ENCODE results near the gene TEX14.

The TEX14 gene, protein sequence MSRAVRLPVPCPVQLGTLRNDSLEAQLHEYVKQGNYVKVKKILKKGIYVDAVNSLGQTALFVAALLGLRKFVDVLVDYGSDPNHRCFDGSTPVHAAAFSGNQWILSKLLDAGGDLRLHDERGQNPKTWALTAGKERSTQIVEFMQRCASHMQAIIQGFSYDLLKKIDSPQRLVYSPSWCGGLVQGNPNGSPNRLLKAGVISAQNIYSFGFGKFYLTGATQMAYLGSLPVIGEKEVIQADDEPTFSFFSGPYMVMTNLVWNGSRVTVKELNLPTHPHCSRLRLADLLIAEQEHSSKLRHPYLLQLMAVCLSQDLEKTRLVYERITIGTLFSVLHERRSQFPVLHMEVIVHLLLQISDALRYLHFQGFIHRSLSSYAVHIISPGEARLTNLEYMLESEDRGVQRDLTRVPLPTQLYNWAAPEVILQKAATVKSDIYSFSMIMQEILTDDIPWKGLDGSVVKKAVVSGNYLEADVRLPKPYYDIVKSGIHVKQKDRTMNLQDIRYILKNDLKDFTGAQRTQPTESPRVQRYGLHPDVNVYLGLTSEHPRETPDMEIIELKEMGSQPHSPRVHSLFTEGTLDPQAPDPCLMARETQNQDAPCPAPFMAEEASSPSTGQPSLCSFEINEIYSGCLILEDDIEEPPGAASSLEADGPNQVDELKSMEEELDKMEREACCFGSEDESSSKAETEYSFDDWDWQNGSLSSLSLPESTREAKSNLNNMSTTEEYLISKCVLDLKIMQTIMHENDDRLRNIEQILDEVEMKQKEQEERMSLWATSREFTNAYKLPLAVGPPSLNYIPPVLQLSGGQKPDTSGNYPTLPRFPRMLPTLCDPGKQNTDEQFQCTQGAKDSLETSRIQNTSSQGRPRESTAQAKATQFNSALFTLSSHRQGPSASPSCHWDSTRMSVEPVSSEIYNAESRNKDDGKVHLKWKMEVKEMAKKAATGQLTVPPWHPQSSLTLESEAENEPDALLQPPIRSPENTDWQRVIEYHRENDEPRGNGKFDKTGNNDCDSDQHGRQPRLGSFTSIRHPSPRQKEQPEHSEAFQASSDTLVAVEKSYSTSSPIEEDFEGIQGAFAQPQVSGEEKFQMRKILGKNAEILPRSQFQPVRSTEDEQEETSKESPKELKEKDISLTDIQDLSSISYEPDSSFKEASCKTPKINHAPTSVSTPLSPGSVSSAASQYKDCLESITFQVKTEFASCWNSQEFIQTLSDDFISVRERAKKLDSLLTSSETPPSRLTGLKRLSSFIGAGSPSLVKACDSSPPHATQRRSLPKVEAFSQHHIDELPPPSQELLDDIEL (N-terminal part only)

DNA sequence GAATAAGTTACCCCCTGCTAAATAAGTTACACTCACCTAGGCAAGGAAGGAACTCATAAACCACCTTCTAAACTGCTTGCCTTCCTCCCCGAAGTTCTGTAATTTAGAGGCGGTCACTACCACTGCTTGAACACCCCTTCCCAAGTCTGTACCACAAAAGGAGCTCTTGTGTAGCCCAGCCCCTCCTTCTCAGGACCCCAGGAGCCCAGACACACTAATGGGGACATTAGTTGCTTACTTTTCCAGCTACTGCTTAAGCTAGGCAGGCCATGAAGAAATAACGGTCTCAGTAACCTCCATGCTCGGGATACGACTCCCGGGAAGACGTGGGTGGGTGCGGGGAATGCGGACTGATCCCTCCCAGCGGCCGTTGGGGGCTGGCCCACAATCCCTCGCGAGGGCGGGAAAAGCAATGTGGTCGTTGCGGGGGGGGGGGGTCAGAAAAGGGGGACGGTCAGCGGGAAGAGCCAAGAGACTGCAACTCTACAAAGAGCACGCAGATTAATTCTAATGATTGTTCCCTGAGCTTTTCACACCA is at the start of gene TEX14:
TSS of gene TEX14 (minus strand) at position 345 of the 538 bp plus-strand sequence. CDS start 40,044 bp downstream, outside the sequence.
- DNase-seq, result no peak

DNA sequence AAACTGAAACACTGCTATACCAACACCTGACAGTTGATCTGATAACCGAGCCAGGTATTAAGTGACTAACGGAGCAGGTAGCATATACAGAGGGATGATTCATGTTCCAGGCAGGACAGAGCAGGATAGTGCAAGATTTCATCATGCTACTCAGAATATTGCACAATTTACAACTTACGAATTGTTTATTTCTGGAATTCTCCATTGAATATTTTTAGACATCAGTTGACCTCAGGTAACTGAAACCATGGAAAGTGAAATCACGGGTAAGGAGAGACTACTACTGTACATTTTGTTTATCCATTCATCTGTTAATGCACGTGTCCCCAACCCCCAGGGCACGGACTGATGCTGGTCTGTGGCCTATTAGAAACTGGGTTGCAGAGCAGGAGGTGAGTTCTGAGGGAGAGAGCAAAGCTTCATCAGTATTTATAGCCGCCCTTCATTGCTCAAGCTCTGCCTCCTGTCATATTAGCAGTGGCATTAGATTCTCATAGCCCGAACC is 49.3 kb upstream of the TEX14 start:
- DNase-seq, result no peak

DNA sequence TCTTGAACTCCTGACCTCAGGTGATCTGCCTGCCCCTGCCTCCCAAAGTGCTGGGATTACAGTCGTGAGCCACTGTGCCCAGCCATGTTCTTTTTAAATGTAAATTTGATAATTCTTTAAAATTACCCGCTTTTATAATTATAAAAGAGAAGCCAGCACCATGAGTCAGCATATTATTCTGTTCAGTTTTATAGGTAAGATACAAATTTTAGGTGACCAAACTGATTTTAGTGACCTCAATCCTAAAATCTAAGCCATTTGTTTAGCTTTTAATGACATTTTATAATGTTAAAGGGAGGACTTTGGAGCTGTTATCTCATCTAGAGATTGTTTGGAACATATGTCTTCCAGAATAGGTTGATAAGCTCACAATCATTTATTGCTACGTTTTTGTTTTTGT is 43.0 kb upstream of the TEX14 start:
- DNase-seq, result no peak

GRCh38 chr17:58734040-58734439 is 42.2 kb upstream of the TEX14 start:
- no peak for DNase-seq

DNA sequence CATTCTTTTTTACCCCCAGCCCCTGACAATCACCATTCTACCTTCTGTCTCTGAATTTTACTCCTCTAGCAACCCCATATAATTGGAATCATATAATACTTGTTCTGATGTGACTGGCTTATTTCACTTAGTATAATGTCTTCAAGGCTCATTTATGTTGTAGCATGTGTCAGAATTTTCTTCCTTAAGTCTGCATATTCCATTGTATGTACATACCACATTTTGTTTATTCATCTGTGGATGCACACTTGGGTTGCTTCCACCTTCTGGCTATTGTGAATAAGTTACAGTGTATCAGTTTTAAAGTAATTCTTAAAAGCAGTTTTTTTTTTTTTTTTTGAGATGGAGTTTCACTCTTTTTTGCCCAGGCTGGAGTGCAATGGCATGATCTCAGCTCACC is 39.1 kb upstream of the TEX14 start:
- DNase-seq, result no peak

DNA sequence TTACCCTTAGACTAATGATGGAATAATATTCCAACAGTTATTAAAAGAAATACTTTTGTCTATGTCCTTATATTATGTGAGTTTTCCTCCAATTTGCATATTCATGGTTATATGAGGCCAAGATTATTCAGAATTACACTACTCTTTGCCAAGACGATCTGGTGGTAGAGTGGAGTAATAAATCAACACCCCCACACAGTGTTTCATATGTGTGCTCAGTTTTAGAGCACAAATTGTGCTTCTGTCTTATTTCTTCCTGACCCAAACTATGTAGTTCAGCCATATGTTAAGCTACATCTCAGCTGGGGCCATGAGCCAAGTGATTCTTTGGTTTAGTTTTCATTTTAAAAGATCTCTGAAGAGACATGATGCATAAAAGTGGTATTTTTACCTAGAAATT is 37.0 kb upstream of the TEX14 start:
- no peak for DNase-seq

- DNase-seq, result no peak
Observed at GRCh38 chr17:58722696-58723095, 30.9 kb upstream of the TEX14 start.

GRCh38 chr17:58722274-58722673 is 30.4 kb upstream of the TEX14 start:
- DNase-seq, result no peak

DNA sequence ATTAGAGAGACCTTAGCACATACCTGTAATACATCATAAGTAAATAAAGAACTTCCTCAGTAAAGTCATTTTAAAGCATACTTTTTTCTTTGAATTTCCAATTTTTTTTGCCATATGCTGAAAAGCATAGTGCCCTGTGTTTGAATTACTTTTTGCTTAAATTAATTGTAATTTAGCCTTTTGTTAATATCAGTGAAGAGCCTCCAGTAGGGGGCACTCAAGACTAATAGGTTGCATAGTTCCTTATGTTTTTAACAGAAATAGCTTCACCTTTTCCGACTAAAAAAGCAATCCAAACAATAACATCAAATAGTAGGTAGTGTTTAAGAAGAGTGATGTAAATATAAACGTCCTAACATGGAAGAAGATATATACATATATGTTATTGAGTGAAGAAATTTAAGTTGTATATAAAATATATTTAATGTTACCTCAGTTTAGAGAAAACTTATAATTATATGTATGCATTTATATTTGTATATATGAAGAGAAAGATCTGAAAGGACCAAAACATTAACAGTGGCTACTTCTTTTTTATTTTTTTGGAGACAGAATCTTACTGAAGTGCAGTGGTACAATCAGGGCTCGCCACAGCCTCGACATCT is 19.2 kb upstream of the TEX14 start:
- peak; percentile 57 for DNase-seq

DNA sequence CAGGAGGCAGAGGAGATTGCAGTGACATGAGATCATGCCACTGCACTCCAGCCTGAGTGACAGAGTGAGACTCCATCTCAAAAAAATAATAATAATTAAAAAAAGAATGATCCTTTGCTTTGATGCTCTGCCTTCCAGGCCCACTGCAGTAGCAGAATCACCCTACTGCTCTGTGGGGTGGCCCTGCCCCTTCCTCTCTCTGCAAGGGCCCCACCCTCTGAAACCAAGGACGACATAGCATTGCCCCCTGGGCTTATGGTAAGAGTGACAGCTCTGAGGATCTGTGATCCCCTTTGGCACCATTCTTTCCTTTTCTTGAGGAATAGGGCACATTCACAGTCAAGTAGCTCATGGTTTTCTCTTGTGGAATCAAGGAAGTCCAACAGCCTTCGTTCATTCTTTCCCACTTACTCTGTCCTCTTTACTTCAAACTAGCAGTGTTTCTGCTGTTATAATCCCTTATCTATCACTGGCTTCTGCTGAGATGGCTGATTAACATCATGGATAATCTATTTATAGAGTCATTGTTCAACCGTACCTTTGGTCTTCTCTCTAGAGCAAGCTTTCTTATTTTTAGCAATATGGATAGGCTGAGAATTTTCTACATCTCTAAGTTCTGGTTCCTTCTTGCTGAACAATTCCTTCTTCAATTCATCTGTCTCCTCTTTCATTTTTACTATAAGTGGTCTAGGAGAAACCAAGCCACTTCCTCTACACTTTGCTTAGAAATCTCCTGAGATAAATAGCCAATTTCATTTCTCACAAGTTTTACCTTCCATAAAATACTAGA is 14.7 kb upstream of the TEX14 start:
- DNase-seq, result peak; percentile 58

GRCh38 chr17:58703916-58704286 is 12.1 kb upstream of the TEX14 start:
- no peak for DNase-seq

DNA sequence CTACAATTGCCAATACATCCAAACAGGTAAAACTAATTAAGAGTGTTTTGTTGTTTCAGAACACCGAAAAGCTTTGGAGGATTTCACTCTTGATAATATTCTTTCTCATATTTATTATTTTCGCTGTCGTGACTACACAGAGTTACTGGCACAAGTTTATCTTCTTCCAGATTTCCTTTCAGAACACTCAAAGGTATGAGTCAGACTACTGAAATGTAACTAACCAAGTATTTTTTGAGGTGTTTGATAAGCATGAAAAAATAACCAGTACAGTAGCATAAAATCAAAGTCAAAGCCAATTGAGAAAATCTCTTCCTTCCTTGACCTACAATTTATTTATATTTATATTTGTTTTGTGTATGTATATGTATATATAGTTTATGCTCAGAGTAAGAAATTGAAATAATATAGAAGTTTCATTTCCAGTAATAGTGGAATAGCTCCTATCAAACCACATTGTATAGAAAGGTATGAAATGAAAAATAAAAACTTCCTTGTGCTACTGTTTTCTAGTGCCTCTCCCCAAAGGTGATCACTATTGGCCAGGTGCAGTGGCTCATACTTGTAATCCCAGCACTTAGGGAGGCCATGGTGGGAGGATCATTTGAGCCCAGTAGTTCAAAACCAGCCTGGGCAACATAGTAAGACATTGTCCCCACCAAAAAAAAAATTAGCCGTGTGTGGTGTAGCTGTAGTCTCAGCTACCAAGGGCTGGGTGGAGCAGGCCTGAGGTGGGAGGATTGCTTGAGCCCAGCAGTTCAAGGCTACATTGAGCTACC is 11.5 kb upstream of the TEX14 start:
- peak; percentile 66 for DNase-seq

DNA sequence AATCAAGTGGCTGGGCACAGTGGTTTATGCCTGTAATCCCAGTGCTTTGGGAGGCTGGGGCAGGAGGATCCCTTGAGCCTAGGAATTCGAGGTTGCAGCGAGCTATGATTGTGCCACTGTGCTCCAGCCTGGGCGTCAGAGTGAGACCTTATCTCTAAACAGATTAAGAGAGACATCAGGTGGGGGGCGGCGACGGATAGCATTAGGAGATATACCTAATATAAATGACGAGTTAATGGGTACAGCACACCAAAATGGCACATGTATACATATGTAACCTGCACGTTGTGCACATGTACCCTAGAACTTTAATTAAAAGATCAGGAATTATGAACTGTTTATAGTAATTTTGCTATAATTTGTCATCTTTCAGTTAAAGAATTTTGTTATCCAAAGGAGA is 10.9 kb upstream of the TEX14 start:
- no peak for DNase-seq

- peak; percentile 87 for DNase-seq
Observed at GRCh38 chr17:58702045-58702476, 10.2 kb upstream of the TEX14 start.

DNA sequence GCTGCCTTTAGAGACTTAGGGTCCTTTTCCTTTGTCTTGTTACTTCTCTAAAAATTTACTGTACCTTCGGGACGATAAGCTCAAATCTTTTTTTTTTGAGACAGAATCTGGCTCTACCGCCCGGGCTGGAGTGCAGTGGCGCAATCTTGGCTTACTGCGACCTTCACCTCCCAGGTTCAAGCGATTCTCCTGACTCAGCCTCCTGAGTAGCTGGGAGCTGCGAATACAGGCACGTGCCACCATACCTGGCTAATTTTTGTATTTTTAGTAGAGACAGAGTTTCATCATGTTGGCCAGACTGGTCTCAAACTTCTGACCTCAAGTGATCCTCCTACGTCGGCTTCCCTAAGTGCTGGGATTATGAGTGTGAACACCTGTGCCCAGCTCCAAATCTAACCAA is 7.9 kb upstream of the TEX14 start:
- no peak for DNase-seq

DNA sequence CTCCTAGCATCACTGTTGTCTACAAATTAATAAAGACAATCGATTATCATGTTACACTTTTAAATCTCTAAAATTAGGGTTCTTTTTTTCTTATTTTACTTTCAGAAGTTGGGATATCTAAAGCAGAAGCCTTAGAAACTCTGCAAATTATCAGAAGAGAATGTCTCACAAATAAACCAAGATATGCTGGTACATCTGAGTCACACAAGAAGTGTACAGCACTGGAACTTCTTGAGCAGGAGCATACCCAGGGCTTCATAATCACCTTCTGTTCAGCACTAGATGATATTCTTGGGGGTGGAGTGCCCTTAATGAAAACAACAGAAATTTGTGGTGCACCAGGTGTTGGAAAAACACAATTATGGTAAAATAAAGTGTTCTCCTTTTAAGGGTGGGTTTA is 3.0 kb upstream of the TEX14 start:
- DNase-seq, result no peak

DNA sequence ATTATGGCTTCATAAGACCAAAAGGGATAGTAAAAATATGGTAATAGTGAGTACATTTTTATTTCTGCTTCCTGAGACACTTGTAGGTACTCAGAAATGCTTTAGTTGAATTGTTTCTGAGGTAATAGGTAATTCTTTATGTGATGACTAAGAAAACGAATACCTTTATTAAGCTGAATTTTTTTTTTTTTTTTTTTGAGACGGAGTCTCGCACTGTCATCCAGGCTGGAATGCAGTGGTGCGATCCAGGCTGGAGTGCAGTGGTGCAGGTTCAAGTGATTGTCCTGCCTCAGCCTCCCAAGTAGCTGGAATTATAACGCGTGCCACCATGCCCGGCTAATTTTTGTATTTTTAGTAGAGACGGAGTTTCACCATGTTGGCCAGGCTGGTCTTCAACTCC is 2.5 kb upstream of the TEX14 start:
- no peak for DNase-seq

GRCh38 chr17:58693751-58694150 is 1.9 kb upstream of the TEX14 start:
- DNase-seq, result no peak

DNA sequence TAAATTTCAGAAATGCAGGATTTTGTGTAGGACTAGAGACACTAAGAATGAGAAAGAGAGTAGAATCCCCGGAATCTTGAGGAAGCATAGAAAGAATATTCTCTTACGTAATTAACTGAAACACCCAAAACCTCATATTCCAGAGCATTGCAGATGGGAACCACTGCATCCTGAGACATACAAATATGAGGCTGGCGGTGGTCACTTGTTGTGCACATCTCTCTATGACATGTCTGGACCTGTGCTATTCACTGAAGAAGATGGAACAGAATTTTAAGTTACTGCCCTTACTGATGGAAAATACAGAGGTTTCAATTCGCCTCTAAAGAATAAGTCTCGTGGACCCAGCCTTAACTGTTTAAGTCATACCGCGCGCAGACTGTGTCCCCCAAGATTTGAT is 1.4 kb upstream of the TEX14 start:
- DNase-seq, result no peak

DNA sequence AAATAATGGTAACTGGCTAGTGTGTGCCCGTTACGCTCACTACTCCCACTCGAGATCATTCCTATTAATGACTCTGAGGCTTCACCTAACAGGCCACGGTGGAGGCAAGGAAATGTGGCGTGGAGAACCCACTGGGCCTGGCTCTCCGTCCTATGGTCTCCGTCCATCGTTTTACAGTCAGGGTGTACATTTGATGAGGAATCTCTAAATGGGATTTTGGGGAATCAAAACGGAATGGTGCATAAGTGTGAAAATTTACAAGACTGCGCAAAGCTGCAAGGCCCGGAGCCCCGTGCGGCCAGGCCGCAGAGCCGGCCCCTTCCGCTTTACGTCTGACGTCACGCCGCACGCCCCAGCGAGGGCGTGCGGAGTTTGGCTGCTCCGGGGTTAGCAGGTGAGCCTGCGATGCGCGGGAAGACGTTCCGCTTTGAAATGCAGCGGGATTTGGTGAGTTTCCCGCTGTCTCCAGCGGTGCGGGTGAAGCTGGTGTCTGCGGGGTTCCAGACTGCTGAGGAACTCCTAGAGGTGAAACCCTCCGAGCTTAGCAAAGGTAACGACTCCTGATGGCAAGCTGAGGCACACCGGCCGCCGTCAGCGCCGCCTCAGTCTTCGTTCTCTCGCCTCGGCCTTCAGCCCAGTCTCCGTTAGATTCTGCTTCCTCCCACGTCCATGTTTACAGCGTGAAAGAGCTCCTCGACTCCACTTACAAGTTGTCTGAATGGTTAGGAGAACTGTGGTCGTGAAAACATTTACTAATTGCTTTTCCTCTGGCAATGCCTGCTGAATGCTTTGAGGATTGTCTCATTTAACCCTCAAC is 602 bp upstream of the TEX14 start, which contains the start of gene RAD51C:
TSS of gene RAD51C (plus strand) at position 364 of the 817 bp plus-strand sequence. CDS start at position 406, 42 bp downstream.
- peak; percentile 93 for DNase-seq

Measured in activated CD4-positive, alpha-beta T cell treated with anti-CD3 and anti-CD28 coated beads, Interleukin-2, Interleukin-6, amounts not matched to agents 100 ng/mL and 50 ng/mL, durations not matched to agents 16 hours and 8 hours (primary cell).